Panc1 (cell line): ENCODE measurements around the gene DNASE1L3.

ENCODE experiments used
- CTCF ChIP-seq: fragments of 450-650 bp; IDR thresholded peaks from 2 replicates; pipeline ENCODE4 v1.5.1; 2017; ENCODE audit warnings: mild to moderate bottlenecking
- TCF7L2 ChIP-seq: IDR thresholded peaks from 2 replicates; pipeline ENCODE4 v1.6.1; 2011; ENCODE audit warnings: mild to moderate bottlenecking, low read depth, low read length, inconsistent platforms

DNA sequence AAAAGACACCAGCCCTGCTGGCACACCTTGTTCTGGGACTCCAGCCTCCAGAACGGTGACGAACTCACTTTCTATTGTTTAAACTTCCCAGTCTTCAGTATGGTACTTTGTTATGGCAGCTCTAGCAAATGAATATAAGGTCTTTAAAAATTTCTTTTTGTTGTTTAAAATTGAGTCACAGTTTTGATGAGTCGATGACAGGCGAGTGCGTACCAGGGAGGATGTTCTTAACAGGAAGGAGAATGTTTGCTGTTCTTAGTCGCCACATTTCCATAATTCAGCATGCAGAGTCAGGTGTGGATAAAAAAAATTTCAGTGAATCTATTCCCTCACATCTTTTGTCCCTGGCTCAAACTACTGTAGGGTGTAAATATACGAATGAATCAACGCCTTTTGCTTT lies 12.4 kb downstream of the DNASE1L3 start:
- TF ChIP-seq CTCF: no peak
- TF ChIP-seq TCF7L2: no peak
